ENCODE results near the gene MCEMP1. TPM values are rescaled to one million over a fixed set of nuclear protein-coding genes. Genes with fewer than 3 reads are reported as not detected.

Gene MCEMP1
- polyA plus RNA-seq, 3 donors = 79.4 to 122 (median 104) TPM

- H3K9me3 Mint-ChIP-seq = peaks cover 3 to 14% (median 9%) of the 10 kb centered on the region in 7 donors
Measured at GRCh38 chr19:7716762-7717161, 39.9 kb downstream of the MCEMP1 start.

GRCh38 chr19:7718668-7719067 is 41.8 kb downstream of the MCEMP1 start:
- Histone ChIP-seq H3K27me3 (ENCODE audit: control insufficient read depth in 2 of 2, insufficient read depth in 2 of 2, low read length in 2 of 2) (no peaks in the 10 kb centered on the region), H3K4me1 (ENCODE audit: control insufficient read depth in 1 of 2, insufficient read depth in 2 of 2, low read length in 2 of 2) (peaks cover 26 to 31% of the 10 kb centered on the region in 2 donors), H3K4me2 (replicated peaks; ENCODE audit: extremely low read depth, low read length, poor library complexity, severe bottlenecking) (no peak overlapping the region), H3K36me3 (replicated peaks in 1 of 2; ENCODE audit: control insufficient read depth in 1 of 2, insufficient read depth in 2 of 2, low read length in 2 of 2) (no peaks in the 10 kb centered on the region), H4K20me1 (ENCODE audit: insufficient read depth, low read length) (no peaks in the 10 kb centered on the region), H3K9me3 (replicated peaks in 1 of 2; ENCODE audit: control insufficient read depth in 1 of 2, insufficient read depth in 1 of 2, low read length in 2 of 2) (peaks cover 6 to 7% of the 10 kb centered on the region in 2 donors), H3K79me2 (ENCODE audit: insufficient read depth, low read length) (no peaks in the 10 kb centered on the region), H3K9ac (ENCODE audit: insufficient read depth, low read length, poor library complexity, severe bottlenecking) (no peak overlapping the region), H3K4me3 (replicated peaks in 1 of 3; ENCODE audit: low read depth in 2 of 3, low read length in 3 of 3) (no peak overlapping the region), H3K27ac (ENCODE audit: low read depth in 1 of 2, low read length in 2 of 2) (no peak overlapping the region), H2AFZ (ENCODE audit: insufficient read depth, low read depth, low read length, poor library complexity, severe bottlenecking) (peak overlapping the region; percentile 50)
- H3K27ac Mint-ChIP-seq = no peak overlapping the region
- H3K4me3 Mint-ChIP-seq = no peak overlapping the region
- 34% methylated on average over 5 of the region's 8 CpGs for WGBS (ENCODE audit: insufficient coverage)
- peaks cover 0 to 5% (median 3%) of the 10 kb centered on the region in 3 donors for H3K27me3 Mint-ChIP-seq (ENCODE audit: low read depth in 3 of 3)
- TF ChIP-seq CTCF (IDR thresholded peaks at IDR 0.05) = no peak
- DNase-seq = no peak
- peaks cover 3 to 14% (median 9%) of the 10 kb centered on the region in 7 donors for H3K9me3 Mint-ChIP-seq
- H3K4me1 Mint-ChIP-seq = peaks cover 38% of the 10 kb centered on the region
- peaks cover 0 to 7% of the 10 kb centered on the region in 2 donors for H3K36me3 Mint-ChIP-seq
- intact Hi-C loops (cut with micrococcal nuclease) = no loop called here

More at GRCh38 chr19:7716762-7717161, 39.9 kb downstream of the MCEMP1 start:
- Mint-ChIP-seq H3K36me3 (peaks cover 0 to 7% of the 10 kb centered on the region in 2 donors), H3K27ac (peak overlapping the region in 1 of 7 donors; percentile 8), H3K27me3 (ENCODE audit: low read depth in 3 of 3) (peaks cover 0 to 5% (median 0%) of the 10 kb centered on the region in 3 donors), H3K4me3 (no peak overlapping the region), H3K4me1 (peaks cover 37% of the 10 kb centered on the region)
- Histone ChIP-seq H3K4me1 (ENCODE audit: control insufficient read depth in 1 of 2, insufficient read depth in 2 of 2, low read length in 2 of 2) (peaks cover 39 to 44% of the 10 kb centered on the region in 2 donors), H3K9ac (ENCODE audit: insufficient read depth, low read length, poor library complexity, severe bottlenecking) (no peak overlapping the region), H3K9me3 (replicated peaks in 1 of 2; ENCODE audit: control insufficient read depth in 1 of 2, insufficient read depth in 1 of 2, low read length in 2 of 2) (peaks cover 6 to 7% of the 10 kb centered on the region in 2 donors), H3K27me3 (ENCODE audit: control insufficient read depth in 2 of 2, insufficient read depth in 2 of 2, low read length in 2 of 2) (no peaks in the 10 kb centered on the region), H4K20me1 (ENCODE audit: insufficient read depth, low read length) (no peaks in the 10 kb centered on the region), H3K79me2 (ENCODE audit: insufficient read depth, low read length) (no peaks in the 10 kb centered on the region), H3K36me3 (replicated peaks in 1 of 2; ENCODE audit: control insufficient read depth in 1 of 2, insufficient read depth in 2 of 2, low read length in 2 of 2) (no peaks in the 10 kb centered on the region), H3K4me3 (replicated peaks in 1 of 3; ENCODE audit: low read depth in 2 of 3, low read length in 3 of 3) (no peak overlapping the region), H3K27ac (ENCODE audit: low read depth in 1 of 2, low read length in 2 of 2) (no peak overlapping the region), H3K4me2 (replicated peaks; ENCODE audit: extremely low read depth, low read length, poor library complexity, severe bottlenecking) (no peak overlapping the region), H2AFZ (ENCODE audit: insufficient read depth, low read depth, low read length, poor library complexity, severe bottlenecking) (no peak overlapping the region)
- no peak for DNase-seq
- no CpG with 5 or more reads among the region's 1 CpG for WGBS (ENCODE audit: insufficient coverage)
- intact Hi-C loops (cut with micrococcal nuclease) = no loop called here
- TF ChIP-seq CTCF (IDR thresholded peaks at IDR 0.05) = no peak
